Endothelial cell of umbilical vein (primary cell): ENCODE results near the gene RBFOX1. TPM values are rescaled to one million over a fixed set of nuclear protein-coding genes. Genes with fewer than 3 reads are reported as not detected.

Source experiments
- BruUV-seq: library from RNA; stranded (reverse); fragments of 400-500 nt; replicated peaks from 2 replicates; lab custom pipeline; 2021; lab: Mats Ljungman, UMichigan
- CTCF ChIA-PET: fragments of 300-600, 350-600 bp; sonication (Branson Sonifier 250); formaldehyde crosslinking; loops from one replicate; lab custom pipeline; 2021; ENCODE audit warnings: antibody characterized with exemption, inconsistent platforms; lab: Charles Lee
- POLR2A ChIA-PET: fragments of 300-600, 350-600 bp; sonication (Branson Sonifier 250); formaldehyde crosslinking; loops from one replicate; lab custom pipeline; 2021; ENCODE audit warnings: antibody characterized with exemption, inconsistent platforms; lab: Charles Lee
- DNase-seq: peaks from one replicate; pipeline ENCODE4 v3.0.0-alpha.2; 2011; ENCODE audit warnings: low read depth, low spot score
- FAIRE-seq: peaks from 2 replicates; lab custom pipeline; 2011; peaks lifted over from hg19 to GRCh38; lab: Jason Lieb, UNC
- H2AFZ ChIP-seq: 2 replicates; pipeline ENCODE4 v1.6.0; 2012; ENCODE audit warnings: low read depth, low read length, control low read depth, inconsistent platforms
- H3K27ac ChIP-seq: 2 replicates; pipeline ENCODE4 v1.5.1; 2011; ENCODE audit warnings: low read depth, mild to moderate bottlenecking, control low read depth, low read length, moderate library complexity; ENCODE audit not compliant: insufficient read depth
- H3K27me3 ChIP-seq, 2 experiments: 2 replicates each; pipeline versions ENCODE4 v1.6.0 to v1.6.1; 2011; ENCODE audit warnings: low read length in 2 of 2, mixed read lengths in 1 of 2; ENCODE audit not compliant: control insufficient read depth in 2 of 2, insufficient read depth in 2 of 2
- H3K36me3 ChIP-seq, 2 experiments: 2 replicates in 1 of 2; 3 replicates in 1 of 2; pipeline ENCODE4 v1.5.1; 2011; ENCODE audit warnings: low read length in 2 of 2, mild to moderate bottlenecking in 1 of 2, moderate library complexity in 1 of 2; ENCODE audit not compliant: control insufficient read depth in 2 of 2, insufficient read depth in 2 of 2; ENCODE audit errors: extremely low read depth in 1 of 2
- H3K4me1 ChIP-seq: 3 replicates; pipeline ENCODE4 v1.5.1; 2011; ENCODE audit warnings: mild to moderate bottlenecking, low read length; ENCODE audit not compliant: control insufficient read depth, insufficient read depth; ENCODE audit errors: extremely low read depth
- H3K4me2 ChIP-seq: 2 replicates; pipeline ENCODE4 v1.6.1; 2011; ENCODE audit warnings: low read length, control low read depth, mixed read lengths; ENCODE audit not compliant: insufficient read depth
- H3K4me3 ChIP-seq, 3 experiments: fragments of 200-600 bp in 1 of 3; sonication (generic), shearing (Covaris generic) in 1 of 3; replicated peaks in 1 of 3; 2 replicates each; pipeline ENCODE4 v1.5.1; 2011 to 2016; ENCODE audit warnings: control low read depth in 3 of 3, low read length in 3 of 3, mild to moderate bottlenecking in 2 of 3, inconsistent platforms in 1 of 3, low read depth in 1 of 3, moderate library complexity in 1 of 3; ENCODE audit not compliant: insufficient read depth in 1 of 3
- H3K79me2 ChIP-seq: 2 replicates; pipeline ENCODE4 v1.6.0; 2012; ENCODE audit warnings: low read length, inconsistent platforms; ENCODE audit not compliant: control insufficient read depth, insufficient read depth
- H3K9ac ChIP-seq: replicated peaks from 2 replicates; pipeline ENCODE3; 2011; ENCODE audit warnings: low read length, control low read depth; ENCODE audit not compliant: insufficient read depth; ENCODE audit errors: extremely low read depth
- H3K9me1 ChIP-seq: replicated peaks from 3 replicates; pipeline ENCODE4 v1.6.0; 2011; ENCODE audit warnings: mild to moderate bottlenecking, low read length; ENCODE audit not compliant: control insufficient read depth, insufficient read depth; ENCODE audit errors: extremely low read depth
- H3K9me3 ChIP-seq: replicated peaks from 2 replicates; pipeline ENCODE4 v1.5.1; 2012; ENCODE audit warnings: low read length, inconsistent platforms; ENCODE audit not compliant: control insufficient read depth, insufficient read depth
- H4K20me1 ChIP-seq: replicated peaks from 2 replicates; pipeline ENCODE3; 2011; ENCODE audit warnings: mild to moderate bottlenecking, low read length; ENCODE audit not compliant: control insufficient read depth, insufficient read depth; ENCODE audit errors: extremely low read depth
- EZH2 ChIP-seq: IDR thresholded peaks from 2 replicates; pipeline ENCODE4 v1.6.1; 2012; ENCODE audit warnings: borderline replicate concordance, low read depth, mild to moderate bottlenecking, moderate library complexity, low read length, inconsistent platforms; ENCODE audit not compliant: severe bottlenecking
- FOS ChIP-seq: IDR thresholded peaks from 2 replicates; pipeline ENCODE4 v1.6.1; 2011; ENCODE audit warnings: mild to moderate bottlenecking, low read length, moderate library complexity, borderline replicate concordance; ENCODE audit not compliant: insufficient read depth
- GATA2 ChIP-seq: IDR thresholded peaks from 2 replicates; pipeline ENCODE4 v1.7.0; 2011; ENCODE audit warnings: low read depth, mild to moderate bottlenecking, moderate library complexity, mixed read lengths, low read length; ENCODE audit not compliant: insufficient read length, insufficient read depth
- JUN ChIP-seq: IDR thresholded peaks from 2 replicates; pipeline ENCODE4 v1.6.1; 2011; ENCODE audit warnings: borderline replicate concordance, low read depth; ENCODE audit not compliant: insufficient read length, insufficient read depth
- MYC ChIP-seq: IDR thresholded peaks from one replicate; pipeline ENCODE4 v1.6.1; 2011; ENCODE audit warnings: mild to moderate bottlenecking, low read depth, low read length
- POLR2A ChIP-seq: IDR thresholded peaks from 2 replicates; pipeline ENCODE4 v1.6.1; 2012; ENCODE audit warnings: low read depth, mild to moderate bottlenecking, control low read depth, low read length
- POLR2AphosphoS5 ChIP-seq: IDR thresholded peaks from 2 replicates; pipeline ENCODE4 v1.6.1; 2012; ENCODE audit warnings: low read depth, mild to moderate bottlenecking, control low read depth, low read length, moderate library complexity; ENCODE audit not compliant: insufficient read depth
- dilution Hi-C: fragments of 300-500 bp; cut with MboI; formaldehyde crosslinking; loops from one replicate; pipeline ENCODE4 v1.15.0; 2019; ENCODE audit warnings: low sequenced_read_pairs; ENCODE audit not compliant: extremely low pct_ligation_motif_present
- intact Hi-C: fragments of 100-400 bp; cut with micrococcal nuclease; formaldehyde crosslinking; loops from one replicate; pipeline ENCODE4 v1.10.0; 2022
- polyA plus RNA-seq, 4 experiments: library from polyadenylated mRNA; depleted of rRNA in 3 of 4; stranded (reverse) in 3 of 4; unstranded in 1 of 4; fragments of >200 nt; gene quantifications; 2 replicates each; pipeline versions ENCODE4 v1.2.1 to v1.2.3, GENCODE V29; 2011 to 2012; ENCODE audit warnings: missing spikeins in 1 of 4
- total RNA-seq: library from RNA; stranded (reverse); gene quantifications from 2 replicates; pipeline ENCODE4 v1.2.3, GENCODE V29; 2021
- TF ChIP-seq, protein P1 (sequence below): IDR thresholded peaks from 2 replicates; pipeline ENCODE4 v1.6.1; 2011; ENCODE audit not compliant: insufficient read depth, insufficient read length
- TF ChIP-seq, protein P2 (sequence below), 2 donors: IDR thresholded peaks; 1 replicate in 1 of 2; 2 replicates in 1 of 2; pipeline ENCODE4 v1.5.1; 2011; ENCODE audit warnings: low read length in 2 of 2, mild to moderate bottlenecking in 2 of 2, moderate library complexity in 2 of 2, control low read depth in 1 of 2, inconsistent platforms in 1 of 2, low read depth in 1 of 2; ENCODE audit not compliant: insufficient read depth in 1 of 2; ENCODE audit errors: extremely low read depth in 1 of 2

The RBFOX1 gene
- total and polyA plus RNA-seq, 2 donors (not counting 3 experiments of a cell fraction or from before 2014, with no cell fraction given): not detected

DNA sequence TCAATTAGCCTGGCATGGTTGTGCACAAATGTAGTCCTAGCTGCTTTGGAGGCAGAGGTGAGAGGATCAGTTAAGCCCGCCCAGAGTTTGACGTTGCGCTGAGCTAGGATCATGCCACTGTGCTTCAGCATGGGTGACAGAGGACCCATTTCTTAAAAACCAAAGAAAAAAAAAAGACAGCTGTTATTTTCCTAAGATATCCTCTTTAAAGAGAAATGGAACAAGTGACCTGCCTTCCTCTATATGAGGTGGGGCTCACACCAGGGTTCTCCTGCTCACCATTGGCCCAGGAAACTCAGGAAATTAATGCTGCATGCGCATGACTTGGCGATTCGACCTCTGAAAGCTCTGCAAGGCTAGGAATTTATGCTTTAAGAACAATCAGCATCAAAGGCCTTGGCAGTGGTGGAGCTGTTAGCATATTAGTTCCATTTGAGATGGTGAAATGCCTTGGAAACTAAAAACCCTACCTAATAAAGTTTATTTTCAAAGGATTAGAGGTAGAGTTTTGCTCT, 108.3 kb downstream of the RBFOX1 start:
- H3K79me2 ChIP-seq: no peaks in the 10 kb centered on the region
- peaks cover 9% of the 10 kb centered on the region for H3K9me3 ChIP-seq
- dilution Hi-C loops: no loop called here
- H4K20me1 ChIP-seq: no peaks in the 10 kb centered on the region
- H3K4me2 ChIP-seq: no peak overlapping the region
- no peak overlapping the region for H3K27ac ChIP-seq
- H3K27me3 ChIP-seq: no peaks in the 10 kb centered on the region
- intact Hi-C loops: no loop called here
- H3K36me3 ChIP-seq: no peaks in the 10 kb centered on the region
- FAIRE-seq (no peak), DNase-seq (no peak)
- H3K4me3 ChIP-seq: no peak overlapping the region
- H3K4me1 ChIP-seq: no peaks in the 10 kb centered on the region
- ChIA-PET CTCF (no interaction called here), POLR2A (no interaction called here)
- no peaks in the 10 kb centered on the region for H3K9me1 ChIP-seq
- TF ChIP-seq, protein P1, sequence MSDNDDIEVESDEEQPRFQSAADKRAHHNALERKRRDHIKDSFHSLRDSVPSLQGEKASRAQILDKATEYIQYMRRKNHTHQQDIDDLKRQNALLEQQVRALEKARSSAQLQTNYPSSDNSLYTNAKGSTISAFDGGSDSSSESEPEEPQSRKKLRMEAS: no peak
- no peak overlapping the region for H3K9ac ChIP-seq
- H2AFZ ChIP-seq: no peak overlapping the region
- BruUV-seq: no TSS peak

DNA sequence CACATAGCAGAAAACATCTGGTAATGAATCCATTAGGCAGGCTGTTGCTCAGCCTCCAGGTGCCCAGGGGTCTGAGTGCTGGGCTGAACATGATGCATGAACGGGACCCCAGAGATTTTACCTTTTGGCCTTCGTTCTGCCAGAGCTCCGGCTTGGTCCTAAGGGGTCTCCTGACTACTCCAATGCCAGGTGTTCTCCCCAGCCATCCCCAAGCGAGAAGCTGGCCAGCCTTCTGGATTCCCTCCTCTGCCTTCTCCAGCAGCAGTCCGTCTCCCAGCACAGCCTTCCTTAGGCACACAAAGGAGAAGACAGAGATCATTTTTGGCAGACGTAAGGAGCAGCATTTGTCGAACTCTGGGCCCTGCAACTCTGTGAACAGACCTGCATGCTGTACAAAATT, 109.4 kb downstream of the RBFOX1 start:
- TF ChIP-seq, protein P1: no peak
- TF ChIP-seq FOS (no peak), EZH2 (no peak), GATA2 (no peak), POLR2A (no peak), JUN (no peak), MYC (no peak), POLR2AphosphoS5 (no peak)
- TF ChIP-seq, protein P2, sequence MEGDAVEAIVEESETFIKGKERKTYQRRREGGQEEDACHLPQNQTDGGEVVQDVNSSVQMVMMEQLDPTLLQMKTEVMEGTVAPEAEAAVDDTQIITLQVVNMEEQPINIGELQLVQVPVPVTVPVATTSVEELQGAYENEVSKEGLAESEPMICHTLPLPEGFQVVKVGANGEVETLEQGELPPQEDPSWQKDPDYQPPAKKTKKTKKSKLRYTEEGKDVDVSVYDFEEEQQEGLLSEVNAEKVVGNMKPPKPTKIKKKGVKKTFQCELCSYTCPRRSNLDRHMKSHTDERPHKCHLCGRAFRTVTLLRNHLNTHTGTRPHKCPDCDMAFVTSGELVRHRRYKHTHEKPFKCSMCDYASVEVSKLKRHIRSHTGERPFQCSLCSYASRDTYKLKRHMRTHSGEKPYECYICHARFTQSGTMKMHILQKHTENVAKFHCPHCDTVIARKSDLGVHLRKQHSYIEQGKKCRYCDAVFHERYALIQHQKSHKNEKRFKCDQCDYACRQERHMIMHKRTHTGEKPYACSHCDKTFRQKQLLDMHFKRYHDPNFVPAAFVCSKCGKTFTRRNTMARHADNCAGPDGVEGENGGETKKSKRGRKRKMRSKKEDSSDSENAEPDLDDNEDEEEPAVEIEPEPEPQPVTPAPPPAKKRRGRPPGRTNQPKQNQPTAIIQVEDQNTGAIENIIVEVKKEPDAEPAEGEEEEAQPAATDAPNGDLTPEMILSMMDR (IDR thresholded peaks at IDR 0.05; ENCODE audit: extremely low read depth in 1 of 2, insufficient read depth in 1 of 2, low read depth in 1 of 2, low read length in 2 of 2): no peak
- ChIA-PET POLR2A (no interaction called here), CTCF (no interaction called here)
- Histone ChIP-seq H4K20me1 (no peaks in the 10 kb centered on the region), H3K9ac (no peak overlapping the region), H3K27ac (no peak overlapping the region), H3K27me3 (no peaks in the 10 kb centered on the region), H3K4me1 (no peaks in the 10 kb centered on the region), H3K4me3 (no peak overlapping the region), H3K9me3 (peaks cover 7% of the 10 kb centered on the region), H3K79me2 (no peaks in the 10 kb centered on the region), H3K9me1 (no peaks in the 10 kb centered on the region), H2AFZ (no peak overlapping the region), H3K4me2 (no peak overlapping the region), H3K36me3 (no peaks in the 10 kb centered on the region)
- DNase-seq: no peak
- FAIRE-seq: no peak
- intact Hi-C loops: no loop called here
- dilution Hi-C loops: no loop called here
- BruUV-seq: no TSS peak
